ENCODE data around the gene FKBP11. TPM values are rescaled to one million over a fixed set of nuclear protein-coding genes. Genes with fewer than 3 reads are reported as not detected.

FKBP11 gene
- total RNA-seq, 3 donors from 2014 or later, result 119 to 171 (median 134) TPM

- no peak for ATAC-seq
- Mint-ChIP-seq H3K36me3 (ENCODE audit: insufficient read depth) (no peaks in the 10 kb centered on the region), H3K4me1 (ENCODE audit: low read depth) (peaks cover 9% of the 10 kb centered on the region), H3K9me3 (no peaks in the 10 kb centered on the region), H3K4me3 (no peak overlapping the region), H3K27me3 (ENCODE audit: low read depth) (peaks cover 2% of the 10 kb centered on the region)
- DNase-seq, result no peak
Measured at GRCh38 chr12:48907245-48907644, 18.0 kb downstream of the FKBP11 start.

- H3K9me3 Mint-ChIP-seq, result no peaks in the 10 kb centered on the region
- peak overlapping the region; percentile 74 for H3K4me3 Mint-ChIP-seq
- no peaks in the 10 kb centered on the region for H3K36me3 Mint-ChIP-seq (ENCODE audit: insufficient read depth)
- DNase-seq (peak; percentile 82), ATAC-seq (peak; percentile 99 to 100)
- peaks cover 2% of the 10 kb centered on the region for H3K27me3 Mint-ChIP-seq (ENCODE audit: low read depth)
- H3K4me1 Mint-ChIP-seq (ENCODE audit: low read depth), result peaks cover 9% of the 10 kb centered on the region
Measured at GRCh38 chr12:48903982-48904411, 21.3 kb downstream of the FKBP11 start.

GRCh38 chr12:48903363-48903981, 21.8 kb downstream of the FKBP11 start:
- ATAC-seq, result no peak
- Mint-ChIP-seq H3K36me3 (ENCODE audit: insufficient read depth) (no peaks in the 10 kb centered on the region), H3K4me1 (ENCODE audit: low read depth) (peaks cover 9% of the 10 kb centered on the region), H3K9me3 (no peaks in the 10 kb centered on the region), H3K4me3 (peak overlapping the region; percentile 61), H3K27me3 (ENCODE audit: low read depth) (peaks cover 2% of the 10 kb centered on the region)
- DNase-seq, result no peak

- H3K4me1 Mint-ChIP-seq (ENCODE audit: low read depth), result peaks cover 9% of the 10 kb centered on the region
- no peak for DNase-seq
Measured at GRCh38 chr12:48901278-48901677, 24.0 kb downstream of the FKBP11 start.

GRCh38 chr12:48899651-48900050, 25.6 kb downstream of the FKBP11 start:
- ATAC-seq, result no peak
- H3K4me1 Mint-ChIP-seq (ENCODE audit: low read depth), result peaks cover 9% of the 10 kb centered on the region
- H3K9me3 Mint-ChIP-seq, result no peaks in the 10 kb centered on the region
- peaks cover 2% of the 10 kb centered on the region for H3K27me3 Mint-ChIP-seq (ENCODE audit: low read depth)
- H3K4me3 Mint-ChIP-seq, result no peak overlapping the region
- H3K36me3 Mint-ChIP-seq (ENCODE audit: insufficient read depth), result no peaks in the 10 kb centered on the region
- DNase-seq, result no peak

More at GRCh38 chr12:48901278-48901677, 24.0 kb downstream of the FKBP11 start:
- Mint-ChIP-seq H3K27me3 (ENCODE audit: low read depth) (peaks cover 2% of the 10 kb centered on the region), H3K4me3 (no peak overlapping the region), H3K36me3 (ENCODE audit: insufficient read depth) (no peaks in the 10 kb centered on the region), H3K9me3 (no peaks in the 10 kb centered on the region)
- ATAC-seq, result peak; percentile 17 to 51

GRCh38 chr12:48894271-48894670, 31.0 kb downstream of the FKBP11 start:
- no peak overlapping the region for H3K4me3 Mint-ChIP-seq
- peaks cover 20% of the 10 kb centered on the region for H3K27me3 Mint-ChIP-seq (ENCODE audit: low read depth)

GRCh38 chr12:48890657-48891418, 34.5 kb downstream of the FKBP11 start:
- no peak overlapping the region for H3K4me3 Mint-ChIP-seq
- peak; percentile 98 to 99 for ATAC-seq
- no peaks in the 10 kb centered on the region for H3K9me3 Mint-ChIP-seq
- peak; percentile 72 for DNase-seq
- H3K27me3 Mint-ChIP-seq (ENCODE audit: low read depth), result peaks cover 20% of the 10 kb centered on the region
- H3K36me3 Mint-ChIP-seq (ENCODE audit: insufficient read depth), result no peaks in the 10 kb centered on the region
- H3K4me1 Mint-ChIP-seq (ENCODE audit: low read depth), result peaks cover 2% of the 10 kb centered on the region

More at GRCh38 chr12:48894271-48894670, 31.0 kb downstream of the FKBP11 start:
- no peak for DNase-seq
- H3K9me3 Mint-ChIP-seq, result no peaks in the 10 kb centered on the region
- no peak for ATAC-seq
- H3K36me3 Mint-ChIP-seq (ENCODE audit: insufficient read depth), result no peaks in the 10 kb centered on the region
- peaks cover 2% of the 10 kb centered on the region for H3K4me1 Mint-ChIP-seq (ENCODE audit: low read depth)

GRCh38 chr12:48889679-48890078, 35.6 kb downstream of the FKBP11 start:
- peaks cover 20% of the 10 kb centered on the region for H3K27me3 Mint-ChIP-seq (ENCODE audit: low read depth)
- H3K4me3 Mint-ChIP-seq, result no peak overlapping the region
- H3K36me3 Mint-ChIP-seq (ENCODE audit: insufficient read depth), result no peaks in the 10 kb centered on the region

GRCh38 chr12:48883305-48884161, 41.8 kb downstream of the FKBP11 start:
- Mint-ChIP-seq H3K4me1 (ENCODE audit: low read depth) (peaks cover 4% of the 10 kb centered on the region), H3K4me3 (no peak overlapping the region), H3K36me3 (ENCODE audit: insufficient read depth) (no peaks in the 10 kb centered on the region), H3K9me3 (no peaks in the 10 kb centered on the region), H3K27me3 (ENCODE audit: low read depth) (peaks cover 25% of the 10 kb centered on the region)
- DNase-seq (no peak), ATAC-seq (no peak)

More at GRCh38 chr12:48889679-48890078, 35.6 kb downstream of the FKBP11 start:
- Mint-ChIP-seq H3K9me3 (no peaks in the 10 kb centered on the region), H3K4me1 (ENCODE audit: low read depth) (peaks cover 2% of the 10 kb centered on the region)
- ATAC-seq (no peak), DNase-seq (no peak)

- no peak overlapping the region for H3K4me3 Mint-ChIP-seq
- peaks cover 25% of the 10 kb centered on the region for H3K27me3 Mint-ChIP-seq (ENCODE audit: low read depth)
- no peaks in the 10 kb centered on the region for H3K36me3 Mint-ChIP-seq (ENCODE audit: insufficient read depth)
- no peak for DNase-seq
- H3K4me1 Mint-ChIP-seq (ENCODE audit: low read depth), result peaks cover 4% of the 10 kb centered on the region
- no peaks in the 10 kb centered on the region for H3K9me3 Mint-ChIP-seq
- ATAC-seq, result no peak
Measured at GRCh38 chr12:48882972-48883304, 42.4 kb downstream of the FKBP11 start.

- Mint-ChIP-seq H3K9me3 (no peaks in the 10 kb centered on the region), H3K27me3 (ENCODE audit: low read depth) (peaks cover 25% of the 10 kb centered on the region), H3K4me1 (ENCODE audit: low read depth) (peaks cover 4% of the 10 kb centered on the region), H3K36me3 (ENCODE audit: insufficient read depth) (no peaks in the 10 kb centered on the region), H3K4me3 (no peak overlapping the region)
- ATAC-seq (no peak), DNase-seq (no peak)
Measured at GRCh38 chr12:48882315-48882687, 43.0 kb downstream of the FKBP11 start.

- Mint-ChIP-seq H3K4me3 (no peak overlapping the region), H3K4me1 (ENCODE audit: low read depth) (peaks cover 4% of the 10 kb centered on the region), H3K36me3 (ENCODE audit: insufficient read depth) (no peaks in the 10 kb centered on the region), H3K27me3 (ENCODE audit: low read depth) (peaks cover 25% of the 10 kb centered on the region), H3K9me3 (no peaks in the 10 kb centered on the region)
- ATAC-seq, result no peak
- DNase-seq, result no peak
Measured at GRCh38 chr12:48881686-48882314, 43.5 kb downstream of the FKBP11 start.

- Mint-ChIP-seq H3K4me1 (ENCODE audit: low read depth) (peaks cover 4% of the 10 kb centered on the region), H3K27me3 (ENCODE audit: low read depth) (peaks cover 25% of the 10 kb centered on the region), H3K36me3 (ENCODE audit: insufficient read depth) (no peaks in the 10 kb centered on the region), H3K4me3 (no peak overlapping the region), H3K9me3 (no peaks in the 10 kb centered on the region)
- no peak for ATAC-seq
- no peak for DNase-seq
Measured at GRCh38 chr12:48880647-48881046, 44.6 kb downstream of the FKBP11 start.

- Mint-ChIP-seq H3K9me3 (no peaks in the 10 kb centered on the region), H3K36me3 (ENCODE audit: insufficient read depth) (no peaks in the 10 kb centered on the region), H3K27me3 (ENCODE audit: low read depth) (peaks cover 25% of the 10 kb centered on the region), H3K4me1 (ENCODE audit: low read depth) (peaks cover 4% of the 10 kb centered on the region), H3K4me3 (no peak overlapping the region)
- no peak for ATAC-seq
- DNase-seq, result no peak
Measured at GRCh38 chr12:48878548-48878947, 46.7 kb downstream of the FKBP11 start.
